Astrocyte (in vitro differentiated cells and primary cell): ENCODE measurements around the gene MTHFD1. TPM values are rescaled to one million over a fixed set of nuclear protein-coding genes. Genes with fewer than 3 reads are reported as not detected.
"Not testable (repeated sequence)": the region's sequence is repeated elsewhere in the genome, so short reads cannot be mapped to it uniquely, and the experiment has no call there.

Experiments used
- DNase-seq: peaks from one replicate; pipeline ENCODE4 v3.0.0-alpha.2; 2010; ENCODE audit warnings: low read depth
- FAIRE-seq: peaks from 2 replicates; lab custom pipeline; 2011; peaks lifted over from hg19 to GRCh38; lab: Jason Lieb, UNC
- H2AFZ ChIP-seq: 2 replicates; pipeline ENCODE4 v1.6.0; 2012; ENCODE audit warnings: low read depth, low read length, inconsistent platforms
- H3K27ac ChIP-seq: 2 replicates; pipeline ENCODE4 v1.5.1; 2011; ENCODE audit warnings: low read depth, low read length, inconsistent platforms
- H3K27me3 ChIP-seq: 2 replicates; pipeline ENCODE4 v1.6.0; 2011; ENCODE audit warnings: low read length, inconsistent platforms; ENCODE audit not compliant: insufficient read depth
- H3K36me3 ChIP-seq: 2 replicates; pipeline ENCODE4 v1.5.1; 2011; ENCODE audit warnings: low read length, inconsistent platforms; ENCODE audit not compliant: insufficient read depth
- H3K4me1 ChIP-seq: 2 replicates; pipeline ENCODE4 v1.5.1; 2011; ENCODE audit warnings: low read length, inconsistent platforms; ENCODE audit not compliant: insufficient read depth
- H3K4me2 ChIP-seq: 2 replicates; pipeline ENCODE4 v1.6.0; 2012; ENCODE audit warnings: low read length, inconsistent platforms
- H3K4me3 ChIP-seq: 2 replicates; pipeline ENCODE4 v1.5.1; 2011; ENCODE audit warnings: low read depth, mild to moderate bottlenecking, low read length, inconsistent platforms; ENCODE audit not compliant: insufficient read depth
- H3K79me2 ChIP-seq: 2 replicates; pipeline ENCODE4 v1.6.0; 2012; ENCODE audit warnings: mild to moderate bottlenecking, low read length, inconsistent platforms; ENCODE audit not compliant: insufficient read depth
- H3K9ac ChIP-seq: 2 replicates; pipeline ENCODE4 v1.6.0; 2012; ENCODE audit warnings: mild to moderate bottlenecking, low read length, inconsistent platforms
- H3K9me3 ChIP-seq: 2 replicates; pipeline ENCODE4 v1.5.1; 2012; ENCODE audit warnings: low read depth, mild to moderate bottlenecking, low read length, inconsistent platforms; ENCODE audit not compliant: insufficient read depth
- H4K20me1 ChIP-seq: 2 replicates; pipeline ENCODE4 v1.6.0; 2012; ENCODE audit warnings: low read length, inconsistent platforms; ENCODE audit not compliant: insufficient read depth
- H3K27ac Mint-ChIP-seq: one replicate; pipeline ENCODE4 v1.8.0; 2021; ENCODE audit warnings: mild to moderate bottlenecking, mixed read lengths; ENCODE audit not compliant: unreplicated experiment
- H3K27me3 Mint-ChIP-seq: one replicate; pipeline ENCODE4 v1.8.0; 2021; ENCODE audit warnings: low read depth, mixed read lengths; ENCODE audit not compliant: unreplicated experiment
- H3K36me3 Mint-ChIP-seq: one replicate; pipeline ENCODE4 v1.8.0; 2021; ENCODE audit warnings: low read depth, mixed read lengths; ENCODE audit not compliant: unreplicated experiment
- H3K4me1 Mint-ChIP-seq: one replicate; pipeline ENCODE4 v1.8.0; 2021; ENCODE audit warnings: low read depth, mixed read lengths; ENCODE audit not compliant: unreplicated experiment
- H3K4me3 Mint-ChIP-seq: one replicate; pipeline ENCODE4 v1.8.0; 2021; ENCODE audit warnings: mild to moderate bottlenecking, moderate library complexity, mixed read lengths; ENCODE audit not compliant: unreplicated experiment
- H3K9me3 Mint-ChIP-seq: one replicate; pipeline ENCODE4 v1.8.0; 2021; ENCODE audit warnings: mild to moderate bottlenecking, mixed read lengths; ENCODE audit not compliant: unreplicated experiment
- CTCF ChIP-seq: IDR thresholded peaks from 2 replicates; pipeline ENCODE4 v1.5.1; 2011; ENCODE audit warnings: low read depth, mild to moderate bottlenecking, inconsistent platforms, low read length, moderate library complexity; ENCODE audit not compliant: insufficient read depth
- EZH2 ChIP-seq: IDR thresholded peaks from 2 replicates; pipeline ENCODE4 v1.6.1; 2012; ENCODE audit warnings: mild to moderate bottlenecking, low read length, inconsistent platforms; ENCODE audit not compliant: insufficient read depth
- total RNA-seq: library from RNA; stranded (reverse); gene quantifications from 2 replicates; pipeline ENCODE4 v1.2.1, GENCODE V29; 2021

MTHFD1 gene
- total RNA-seq, 1 donor from 2014 or later = 56.9 TPM

- H3K4me3 Mint-ChIP-seq = no peak overlapping the region
- Histone ChIP-seq H4K20me1 (peaks cover 23% of the 10 kb centered on the region), H3K79me2 (peaks cover 79% of the 10 kb centered on the region), H3K9ac (no peak overlapping the region), H3K9me3 (no peaks in the 10 kb centered on the region), H3K27me3 (no peaks in the 10 kb centered on the region), H3K4me2 (no peak overlapping the region), H3K4me3 (no peak overlapping the region), H2AFZ (no peak overlapping the region), H3K4me1 (peaks cover 5% of the 10 kb centered on the region), H3K27ac (no peak overlapping the region), H3K36me3 (peaks cover 4% of the 10 kb centered on the region)
- peaks cover 5% of the 10 kb centered on the region for H3K4me1 Mint-ChIP-seq
- no peak overlapping the region for H3K27ac Mint-ChIP-seq
- H3K27me3 Mint-ChIP-seq = no peaks in the 10 kb centered on the region
- H3K36me3 Mint-ChIP-seq = peaks cover 8% of the 10 kb centered on the region
- H3K9me3 Mint-ChIP-seq = no peaks in the 10 kb centered on the region
- no peak for DNase-seq
- FAIRE-seq = no peak
- TF ChIP-seq CTCF (no peak), EZH2 (no peak)
Observed at GRCh38 chr14:64391986-64392385, 3.8 kb downstream of the MTHFD1 start.

- H3K27me3 Mint-ChIP-seq, H3K9ac ChIP-seq, FAIRE-seq, H3K27ac ChIP-seq, H3K4me2 ChIP-seq, H3K36me3 Mint-ChIP-seq, H3K27ac Mint-ChIP-seq, H2AFZ ChIP-seq, H3K4me3 Mint-ChIP-seq, H3K36me3 ChIP-seq, H3K4me1 ChIP-seq, H3K9me3 ChIP-seq, H3K27me3 ChIP-seq, H3K4me1 Mint-ChIP-seq, H3K9me3 Mint-ChIP-seq, DNase-seq, H3K4me3 ChIP-seq: not testable (repeated sequence)
- Histone ChIP-seq H4K20me1 (peaks cover 23% of the 10 kb centered on the region), H3K79me2 (peaks cover 83% of the 10 kb centered on the region)
Observed at GRCh38 chr14:64393189-64393726, 5.1 kb downstream of the MTHFD1 start.

GRCh38 chr14:64394423-64394822, 6.3 kb downstream of the MTHFD1 start:
- H3K27ac Mint-ChIP-seq = no peak overlapping the region
- Histone ChIP-seq H3K27me3 (no peaks in the 10 kb centered on the region), H3K36me3 (peaks cover 4% of the 10 kb centered on the region), H3K4me3 (no peak overlapping the region), H3K9ac (no peak overlapping the region), H2AFZ (no peak overlapping the region), H3K9me3 (no peaks in the 10 kb centered on the region), H4K20me1 (peaks cover 23% of the 10 kb centered on the region), H3K4me2 (no peak overlapping the region), H3K27ac (no peak overlapping the region), H3K4me1 (no peaks in the 10 kb centered on the region), H3K79me2 (peaks cover 80% of the 10 kb centered on the region)
- DNase-seq = no peak
- H3K4me1 Mint-ChIP-seq = peaks cover 2% of the 10 kb centered on the region
- no peak for FAIRE-seq
- no peak overlapping the region for H3K4me3 Mint-ChIP-seq
- H3K9me3 Mint-ChIP-seq = no peaks in the 10 kb centered on the region
- H3K36me3 Mint-ChIP-seq = peaks cover 8% of the 10 kb centered on the region
- H3K27me3 Mint-ChIP-seq = no peaks in the 10 kb centered on the region
- no peak for TF ChIP-seq CTCF
- TF ChIP-seq EZH2 = no peak
